HG02571 (cell line): Measurements from ENCODE around the gene NDEL1.
A peak's percentile ranks its signal among the peaks of the same experiment; 100 is the strongest.
"Not testable (repeated sequence)": the region's sequence is repeated elsewhere in the genome, so short reads cannot be mapped to it uniquely, and the experiment has no call there.

Source experiments
- ATAC-seq: cut with Tn5 transposase; IDR thresholded peaks from one replicate; pipeline ENCODE4 v1.9.1; 2021; ENCODE audit warnings: mild to moderate bottlenecking, moderate library complexity; ENCODE audit not compliant: unreplicated experiment

NDEL1 gene

GRCh38 chr17:8435245-8436168, at the start of gene NDEL1:
NDEL1 (plus strand) TSS chr17:8435884; CDS start chr17:8444272, 8,388 bp downstream.
- peak; percentile 95 for ATAC-seq

DNA sequence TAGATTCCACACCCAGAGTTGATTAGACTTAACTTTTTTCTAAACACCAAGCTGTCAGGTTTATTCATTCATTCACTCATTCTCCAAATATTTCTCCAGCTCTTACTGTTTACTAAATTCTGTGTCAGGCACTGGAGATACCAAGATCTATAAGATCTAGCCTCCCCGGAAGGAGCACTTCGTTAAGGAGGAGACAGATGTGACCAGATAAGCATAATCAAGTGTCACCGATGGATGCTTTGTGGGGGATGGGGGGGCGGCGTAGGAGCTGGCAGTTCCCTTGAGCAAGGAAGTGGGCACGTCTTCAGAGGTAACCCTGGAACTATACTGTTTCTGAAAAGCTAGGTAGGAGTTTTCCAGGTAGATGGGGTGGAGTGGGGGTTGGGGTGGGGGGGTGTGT, 48.8 kb upstream of the NDEL1 start:
- ATAC-seq = no peak

GRCh38 chr17:8387914-8388651, 47.6 kb upstream of the NDEL1 start:
- ATAC-seq = no peak

DNA sequence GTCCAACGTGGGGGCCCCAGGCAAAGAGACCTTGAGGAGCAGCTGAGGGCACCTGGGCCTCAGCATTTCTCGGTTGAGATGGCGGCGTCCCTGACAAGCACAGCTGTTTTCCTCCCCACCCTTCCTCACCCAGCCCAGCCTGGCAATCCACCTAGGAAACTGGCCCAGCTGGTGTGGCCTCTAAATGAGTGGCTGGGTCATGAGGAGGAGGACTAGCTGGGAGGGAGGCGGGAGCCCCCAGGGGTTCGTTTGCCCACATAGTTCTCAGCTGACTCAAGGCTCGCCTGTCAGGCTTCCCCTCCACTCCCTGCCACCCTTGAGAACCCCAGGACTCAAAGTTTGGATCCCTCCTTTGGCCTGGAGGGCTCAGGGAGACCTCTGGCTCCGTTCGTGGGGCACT, 44.0 kb upstream of the NDEL1 start:
- ATAC-seq = no peak

- no peak for ATAC-seq
These were observed 43.4 kb upstream of the NDEL1 start for GRCh38 chr17:8392274-8392673.

DNA sequence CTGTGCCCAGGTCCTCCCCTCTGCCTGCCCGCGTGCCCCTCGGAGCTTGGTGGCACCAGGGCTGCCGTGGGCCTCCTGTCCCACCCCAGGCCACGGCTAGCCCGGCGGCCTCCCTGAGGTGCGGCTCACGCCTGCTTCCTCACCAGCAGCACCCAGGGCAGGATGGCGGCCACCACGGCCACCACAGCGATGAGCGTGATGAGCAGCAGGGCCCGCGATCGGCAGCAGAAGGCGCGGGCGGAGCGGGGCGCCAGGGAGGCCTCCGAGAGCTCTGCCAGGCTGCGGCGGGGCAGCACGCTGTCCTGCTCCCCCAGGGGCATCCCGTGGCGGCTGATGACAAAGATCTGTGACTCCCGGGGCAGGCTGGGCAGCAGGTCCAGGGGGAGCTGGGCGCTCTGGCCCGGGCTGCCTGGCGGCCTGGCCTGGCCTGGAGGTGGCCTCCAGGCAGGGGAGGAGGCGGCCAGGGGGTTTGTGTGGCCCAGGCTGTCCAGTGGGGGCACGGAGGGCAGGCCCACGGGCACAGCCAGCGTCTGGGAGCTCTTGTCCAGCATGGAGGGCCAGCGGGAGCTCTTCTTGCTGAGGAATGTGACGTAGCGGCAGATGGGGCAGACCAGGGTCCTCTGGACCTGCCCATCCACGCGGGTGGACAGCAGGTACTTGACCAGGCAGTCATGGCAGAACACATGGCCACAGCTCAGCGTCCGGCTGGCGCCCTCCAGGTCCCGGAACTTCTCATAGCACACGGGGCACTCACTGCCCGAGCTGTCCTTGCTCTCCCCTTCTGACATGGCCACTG, 42.8 kb upstream of the NDEL1 start:
- no peak for ATAC-seq

DNA sequence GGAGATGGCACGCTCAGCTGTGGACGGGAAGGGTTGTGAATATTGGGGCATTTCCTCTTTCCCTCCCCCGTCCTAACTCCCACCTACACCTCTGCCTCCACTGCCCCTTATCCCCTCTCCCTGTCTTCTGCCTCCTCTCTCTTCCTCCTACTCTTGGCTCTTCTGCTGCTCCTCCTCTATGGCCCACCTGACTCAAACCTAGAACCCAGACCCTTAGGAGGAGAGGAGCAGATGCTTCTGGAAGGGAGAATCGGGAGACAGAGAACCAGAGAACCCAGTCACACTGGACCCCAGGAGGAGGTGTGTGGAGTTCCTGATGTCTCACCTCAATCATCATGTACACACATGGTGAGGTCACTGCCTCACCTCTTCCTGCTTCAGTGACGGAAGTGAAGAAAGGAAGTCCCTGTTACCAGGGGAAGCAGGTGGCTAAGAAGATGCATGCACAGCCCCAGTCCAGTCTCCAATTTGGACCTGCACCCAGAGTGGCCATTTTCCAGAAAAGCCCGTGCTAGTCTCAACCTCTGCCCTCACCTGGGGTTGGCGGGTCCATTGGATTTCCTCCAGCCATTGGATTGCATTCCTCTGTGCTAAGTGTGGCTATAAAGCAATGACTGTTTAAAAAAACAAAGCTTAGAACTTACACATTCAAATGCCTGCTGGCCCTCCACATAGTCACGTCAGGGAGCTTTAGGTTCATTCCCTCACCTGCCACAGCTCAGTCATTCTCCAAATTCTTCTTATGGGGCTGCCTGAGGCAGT, 42.0 kb upstream of the NDEL1 start:
- no peak for ATAC-seq

DNA sequence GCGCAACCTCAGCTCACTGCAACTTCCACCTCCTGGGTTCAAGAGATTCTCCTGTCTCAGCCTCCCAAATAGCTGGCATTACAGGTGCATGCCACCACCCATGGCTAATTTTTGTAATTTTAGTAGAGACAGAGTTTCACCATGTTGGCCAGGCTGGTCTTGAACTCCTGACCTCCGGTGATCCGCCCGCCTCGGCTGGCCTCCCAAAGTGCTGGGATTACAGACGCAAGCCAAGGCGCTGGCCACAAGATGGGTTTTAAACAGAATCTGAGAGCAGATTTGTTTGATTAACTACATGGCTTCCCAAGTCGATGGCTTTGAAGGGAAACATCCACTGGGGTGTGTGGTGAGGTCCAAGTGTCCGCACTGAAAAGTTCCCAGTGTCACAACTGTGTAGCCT, 41.2 kb upstream of the NDEL1 start:
- ATAC-seq = not testable (repeated sequence)

DNA sequence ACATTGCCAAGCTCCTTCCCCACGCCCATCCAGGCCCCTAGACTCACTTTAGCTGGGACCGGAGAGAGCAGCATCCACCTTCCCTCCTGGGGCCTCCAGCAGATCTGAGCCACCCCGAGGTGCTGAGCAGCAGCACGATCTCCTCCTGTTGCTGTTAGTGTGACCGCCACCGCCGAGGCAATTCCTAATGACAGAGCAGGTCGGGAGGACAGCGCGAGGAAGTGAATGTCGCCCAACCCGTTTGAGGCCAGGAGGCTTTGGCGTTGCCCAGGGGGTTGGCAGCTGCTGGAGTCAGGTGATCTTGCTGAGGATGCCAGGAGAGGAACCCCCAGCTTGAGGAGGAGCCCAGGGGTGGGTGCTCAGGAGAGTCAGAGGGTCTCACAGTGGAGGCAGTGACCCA, 38.0 kb upstream of the NDEL1 start, which contains the start of gene RNF222:
Gene RNF222 (minus strand): TSS at position 192 of the 400 bp plus-strand sequence. CDS start 4,366 bp downstream, outside the sequence.
- ATAC-seq = no peak

DNA sequence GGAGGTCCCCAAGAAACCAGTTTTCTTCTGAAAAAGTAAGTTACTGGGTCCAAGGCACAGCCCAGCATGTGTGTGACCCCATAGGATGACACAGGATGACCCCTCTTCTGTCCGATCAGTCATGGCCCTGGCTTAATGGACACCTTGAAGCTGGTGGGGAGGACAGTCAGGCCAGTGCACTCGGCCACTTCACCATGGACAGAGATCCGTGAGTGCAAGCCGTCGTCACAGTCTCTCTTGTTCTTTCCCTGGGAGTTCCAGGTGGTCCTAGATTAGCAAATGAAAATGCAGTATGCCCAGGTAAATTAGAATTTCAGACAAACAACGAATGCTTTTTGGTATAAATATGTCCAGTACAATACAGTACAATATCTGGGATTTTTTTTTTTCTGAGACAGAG, 36.7 kb upstream of the NDEL1 start:
- ATAC-seq = no peak

DNA sequence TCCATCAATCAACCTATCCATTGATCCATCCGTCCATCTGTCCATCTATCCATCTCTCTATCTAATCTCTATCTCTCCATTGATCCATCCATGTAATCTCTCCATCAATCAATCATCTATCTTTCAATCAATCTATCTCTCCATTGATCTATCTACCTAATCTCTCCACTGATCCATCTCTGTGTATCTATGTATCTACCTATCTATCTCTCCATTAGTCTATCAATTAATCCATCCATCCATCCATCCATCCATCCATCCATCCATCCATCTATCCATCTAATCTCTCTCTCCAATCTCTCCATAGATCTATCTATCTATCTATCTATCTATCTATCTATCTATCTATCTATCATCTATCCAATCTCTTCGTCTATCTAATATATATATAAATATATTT, 34.6 kb upstream of the NDEL1 start:
- no peak for ATAC-seq

GRCh38 chr17:8402921-8403536, 32.7 kb upstream of the NDEL1 start:
- no peak for ATAC-seq

DNA sequence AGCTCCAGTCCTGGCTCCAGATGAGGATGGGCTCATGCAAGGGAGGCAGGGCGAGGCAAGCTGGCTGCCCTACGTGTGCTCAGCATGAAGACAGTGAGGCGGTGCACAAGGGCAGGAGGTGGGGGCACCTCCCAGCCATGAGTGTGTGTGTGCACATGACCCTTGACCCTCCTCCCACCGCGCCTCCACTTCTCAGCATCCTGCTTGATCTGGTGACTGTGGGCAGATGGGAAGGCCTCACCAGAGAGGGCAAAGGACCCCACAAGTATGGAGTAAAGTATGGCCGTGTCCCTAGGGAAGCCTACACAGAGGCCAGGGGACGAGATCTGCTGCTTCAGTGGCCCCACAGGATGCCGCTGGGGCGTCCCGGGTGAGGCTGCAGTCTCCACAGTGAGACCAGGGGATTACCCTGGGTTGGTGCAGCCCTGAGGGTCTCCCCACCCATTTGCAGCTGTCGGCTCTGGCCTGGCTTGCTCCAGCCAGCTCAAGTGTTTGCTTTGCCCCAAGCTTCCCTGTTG, 30.1 kb upstream of the NDEL1 start:
- no peak for ATAC-seq

DNA sequence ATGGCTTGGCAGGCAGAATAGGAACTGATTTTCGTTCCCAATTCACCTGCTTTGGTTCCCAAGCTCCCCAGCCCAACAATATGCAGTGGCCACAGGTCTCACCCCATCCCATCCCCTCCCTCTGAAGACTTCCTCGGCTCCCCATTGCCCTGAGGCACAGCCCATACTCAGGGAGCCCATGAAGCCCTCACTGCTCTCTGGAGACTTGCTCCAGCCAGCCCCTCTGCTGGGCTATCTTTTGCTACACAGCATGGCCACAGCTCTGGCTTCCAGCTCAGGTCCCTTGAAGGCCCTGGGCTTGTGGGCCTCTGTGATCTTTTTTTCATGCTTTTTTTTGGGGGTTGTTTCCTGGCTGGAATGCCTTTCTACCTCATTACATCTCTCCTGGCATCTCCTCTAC, 29.5 kb upstream of the NDEL1 start:
- no peak for ATAC-seq

DNA sequence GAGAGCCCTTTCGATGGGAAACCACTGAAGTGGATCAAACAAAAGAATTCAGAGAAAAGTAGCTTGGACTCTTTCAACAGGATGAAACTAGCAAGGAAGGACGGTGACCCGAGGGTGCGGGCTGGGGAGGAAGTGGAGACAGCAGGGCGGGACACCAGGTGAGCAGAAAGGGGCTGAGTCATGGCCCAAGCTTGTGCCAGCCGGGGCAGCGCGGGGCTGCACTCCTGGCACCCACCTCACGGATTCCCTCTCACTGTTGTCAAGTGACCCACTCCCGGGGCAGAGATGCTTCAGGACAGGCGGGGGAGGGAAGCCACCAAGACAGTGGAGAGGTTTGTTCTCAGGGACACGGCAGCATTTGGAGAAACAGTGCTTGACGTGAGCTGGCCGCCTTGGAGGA, 27.3 kb upstream of the NDEL1 start:
- ATAC-seq = no peak

- ATAC-seq = no peak
These were observed 25.5 kb upstream of the NDEL1 start for GRCh38 chr17:8409966-8410882.

GRCh38 chr17:8410883-8411238, 24.8 kb upstream of the NDEL1 start:
- ATAC-seq = no peak

GRCh38 chr17:8412089-8412488, 23.6 kb upstream of the NDEL1 start:
- no peak for ATAC-seq

DNA sequence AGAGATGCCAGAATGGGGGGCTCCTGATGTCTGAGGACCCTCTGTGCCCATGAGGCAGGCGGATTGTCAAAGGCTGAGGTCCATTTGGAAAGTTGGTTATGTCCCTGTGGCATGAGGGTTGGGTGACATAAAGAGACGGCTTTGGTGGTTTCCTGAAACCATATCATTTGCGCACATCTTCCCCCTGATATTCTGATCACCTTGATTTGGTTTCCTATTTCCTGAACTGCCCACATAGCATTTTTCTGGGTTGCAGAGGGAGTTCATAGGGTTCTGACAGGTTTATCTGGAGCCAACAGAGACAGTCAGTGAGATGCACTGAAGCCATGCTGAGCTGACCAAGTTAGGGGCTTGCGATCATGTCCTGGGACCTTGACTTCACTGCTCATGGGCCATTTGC, 22.4 kb upstream of the NDEL1 start:
- ATAC-seq = no peak
